Adrenal gland (tissue), 12 donors: ENCODE data around the gene VCAN. TPM values are rescaled to one million over a fixed set of nuclear protein-coding genes. Genes with fewer than 3 reads are reported as not detected.

Experiments
- DNase-seq, 7 donors: peaks; one replicate each; pipeline ENCODE4 v3.0.0-alpha.2; 2019 to 2020
- H3K27ac ChIP-seq, 5 donors: fragments of 200-600 bp; sonication (generic) in 4 of 5; 1 replicate in 3 of 5; 2 replicates in 2 of 5; pipeline versions ENCODE4 v1.5.1 to v1.8.0; 2016 to 2020; ENCODE audit warnings: mild to moderate bottlenecking in 1 of 5
- H3K27me3 ChIP-seq: fragments of 200-600 bp; 2 replicates; pipeline ENCODE4 v1.8.0; 2021
- H3K36me3 ChIP-seq, 2 donors: fragments of 200-600 bp; replicated peaks in 1 of 2; 1 replicate in 1 of 2; 2 replicates in 1 of 2; pipeline versions ENCODE4 v1.5.1 to v1.8.0; 2018 to 2022
- H3K4me1 ChIP-seq, 2 donors: fragments of 200-600 bp; replicated peaks in 1 of 2; 1 replicate in 1 of 2; 2 replicates in 1 of 2; pipeline versions ENCODE4 v1.5.1 to v1.8.0; 2018 to 2021
- H3K4me3 ChIP-seq, 4 donors: fragments of 200-600 bp; sonication (generic) in 3 of 4; one replicate each; pipeline ENCODE4 v1.5.1; 2016 to 2018
- H3K9me3 ChIP-seq, 3 donors: fragments of 200-600 bp; sonication (generic) in 1 of 3; replicated peaks in 1 of 3; 1 replicate in 2 of 3; 2 replicates in 1 of 3; pipeline versions ENCODE4 v1.5.1 to v1.8.0; 2016 to 2021
- POLR2A ChIP-seq, 2 donors: fragments of 450-650 bp; IDR thresholded peaks; one replicate each; pipeline ENCODE4 v1.6.1; 2017; ENCODE audit warnings: antibody characterized with exemption in 2 of 2, mild to moderate bottlenecking in 2 of 2, moderate library complexity in 1 of 2
- WGBS, 4 donors: extraction: QIAGEN DNeasy Blood & Tissue Kit in 2 of 4; methylation state at CpG; one replicate each; pipeline versions ENCODE4 v1.1.5 to v1.1.7; 2013 to 2017; 5-methylcytosine and 5-hydroxymethylcytosine counted together
- intact Hi-C, 2 donors: fragments of 100-400 bp; cut with DNase I; formaldehyde crosslinking; loops; one replicate each; pipeline versions ENCODE4 v1.14.1 to v1.15.0; 2022 to 2023
- polyA plus RNA-seq, 3 donors: library from polyadenylated mRNA; stranded (reverse); fragments of 200-250 nt in 2 of 3; fragments of 350-450 nt in 1 of 3; fragmentation: Illumina TruSeq in 1 of 3; extraction: RNeasy Lipid Tissue Mini Kit (QIAGEN cat#74804) in 1 of 3; gene quantifications; one replicate each; pipeline ENCODE4 v1.2.3, GENCODE V29; 2013 to 2014
- total RNA-seq, 9 donors: library from RNA; depleted of rRNA in 4 of 9; stranded (reverse); fragments of >200 nt in 4 of 9; fragments of 120-200 nt in 1 of 9; fragmentation: NEBNext Ultra II Directional in 1 of 9; extraction: Animal tissue kit (Norgen Biotek cat#: 25700) in 1 of 9; gene quantifications; one replicate each; pipeline versions ENCODE4 v1.1.0 to v1.2.4, GENCODE V29; 2013 to 2023
- TF ChIP-seq, protein P1 (sequence below), 6 experiments: fragments of 450-650 bp in 4 of 6; fragments of 200-600 bp in 2 of 6; sonication (generic) in 1 of 6; IDR thresholded peaks; 1 replicate in 5 of 6; 2 replicates in 1 of 6; pipeline versions ENCODE4 v1.5.1 to v1.8.0; 2016 to 2021; ENCODE audit warnings: antibody characterized with exemption in 6 of 6, mild to moderate bottlenecking in 2 of 6, moderate library complexity in 1 of 6
- donor health status: healthy with polysubstance abuse.
- donor health status: Bipolar disorder and iron deficiency.
- donor health status: DM: yes; HTN: yes; CAD: no.
- donor health status: DM: no; HTN: no; CAD: no.
- donor health status: DM: no; HTN: no; CAD: no.
- donor health status: DM: yes; HTN: yes; CAD: no.

VCAN gene
- total and polyA plus RNA-seq, 12 donors: 10.0 to 171 (median 133) TPM

DNA sequence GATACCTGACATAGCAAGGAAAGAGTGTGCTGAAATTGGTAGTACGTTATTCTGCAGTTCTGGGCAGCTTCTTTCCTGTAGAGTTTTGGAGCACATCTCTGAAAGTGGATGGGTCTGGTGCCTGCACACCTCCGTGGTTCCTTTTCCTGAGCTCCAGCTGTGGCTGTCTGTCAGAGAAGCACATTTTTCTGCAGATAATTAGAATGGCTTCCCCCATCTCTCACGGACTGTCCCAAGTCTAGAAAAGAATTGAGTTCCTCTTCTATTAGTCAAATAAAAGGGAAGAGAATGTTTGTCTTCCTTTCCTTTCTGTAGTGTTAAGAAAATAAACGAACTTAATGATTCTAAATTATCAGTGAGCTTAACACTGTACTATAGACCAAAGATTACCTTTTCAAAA lies 55.7 kb downstream of the VCAN start:
- WGBS, 4 donors: 65 to 75% (median 69%) methylated on average over 4 of the region's 4 CpGs
- H3K27ac ChIP-seq: no peak overlapping the region
- no peaks in the 10 kb centered on the region for H3K27me3 ChIP-seq
- intact Hi-C loops: no loop called here
- no peak for TF ChIP-seq POLR2A (IDR thresholded peaks at IDR 0.05)
- TF ChIP-seq, protein P1, sequence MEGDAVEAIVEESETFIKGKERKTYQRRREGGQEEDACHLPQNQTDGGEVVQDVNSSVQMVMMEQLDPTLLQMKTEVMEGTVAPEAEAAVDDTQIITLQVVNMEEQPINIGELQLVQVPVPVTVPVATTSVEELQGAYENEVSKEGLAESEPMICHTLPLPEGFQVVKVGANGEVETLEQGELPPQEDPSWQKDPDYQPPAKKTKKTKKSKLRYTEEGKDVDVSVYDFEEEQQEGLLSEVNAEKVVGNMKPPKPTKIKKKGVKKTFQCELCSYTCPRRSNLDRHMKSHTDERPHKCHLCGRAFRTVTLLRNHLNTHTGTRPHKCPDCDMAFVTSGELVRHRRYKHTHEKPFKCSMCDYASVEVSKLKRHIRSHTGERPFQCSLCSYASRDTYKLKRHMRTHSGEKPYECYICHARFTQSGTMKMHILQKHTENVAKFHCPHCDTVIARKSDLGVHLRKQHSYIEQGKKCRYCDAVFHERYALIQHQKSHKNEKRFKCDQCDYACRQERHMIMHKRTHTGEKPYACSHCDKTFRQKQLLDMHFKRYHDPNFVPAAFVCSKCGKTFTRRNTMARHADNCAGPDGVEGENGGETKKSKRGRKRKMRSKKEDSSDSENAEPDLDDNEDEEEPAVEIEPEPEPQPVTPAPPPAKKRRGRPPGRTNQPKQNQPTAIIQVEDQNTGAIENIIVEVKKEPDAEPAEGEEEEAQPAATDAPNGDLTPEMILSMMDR (IDR thresholded peaks at IDR 0.05): no peak
- no peaks in the 10 kb centered on the region for H3K9me3 ChIP-seq
- no peaks in the 10 kb centered on the region for H3K36me3 ChIP-seq
- DNase-seq: no peak
- no peak overlapping the region for H3K4me3 ChIP-seq
- no peaks in the 10 kb centered on the region for H3K4me1 ChIP-seq

DNA sequence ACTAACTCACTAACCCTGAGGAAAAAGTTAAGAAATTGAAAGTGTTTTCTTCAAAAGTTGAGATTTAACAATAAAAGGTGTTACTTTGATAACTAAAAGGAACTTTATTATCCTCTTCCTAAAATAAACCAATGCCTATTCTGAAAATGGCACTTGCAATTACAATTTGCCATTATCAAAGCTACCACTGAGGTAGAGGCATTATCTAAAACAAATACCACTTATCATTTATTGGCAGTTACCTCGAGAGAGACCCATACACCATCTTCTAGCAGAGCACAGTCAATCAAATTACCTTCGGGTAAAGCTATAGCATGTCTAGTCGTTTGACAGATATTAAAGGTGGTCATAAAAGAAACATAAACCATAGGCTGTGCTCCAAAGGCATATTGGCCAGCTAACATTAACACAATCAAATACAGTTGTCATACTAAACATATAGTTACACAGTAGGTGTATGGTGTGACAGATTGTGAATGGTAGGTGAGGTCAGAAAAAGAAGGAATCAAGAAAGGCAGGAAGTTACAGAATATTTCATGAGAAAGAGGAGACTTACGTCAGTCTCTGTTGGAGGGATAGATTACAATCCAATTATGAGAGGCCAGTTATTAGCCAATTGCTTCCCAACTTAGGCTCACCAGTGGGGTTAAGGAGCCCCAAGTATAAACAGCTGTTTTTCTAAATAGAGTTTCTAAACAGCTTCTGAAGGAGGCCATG lies 56.3 kb downstream of the VCAN start:
- TF ChIP-seq, protein P1 (IDR thresholded peaks at IDR 0.05): no peak
- TF ChIP-seq POLR2A (IDR thresholded peaks at IDR 0.05): no peak
- Histone ChIP-seq H3K9me3 (no peaks in the 10 kb centered on the region), H3K27ac (no peak overlapping the region), H3K4me1 (no peaks in the 10 kb centered on the region), H3K36me3 (no peaks in the 10 kb centered on the region), H3K4me3 (no peak overlapping the region), H3K27me3 (no peaks in the 10 kb centered on the region)
- DNase-seq: no peak
- intact Hi-C loops: no loop called here
- WGBS, 4 donors: 79 to 89% (median 80%) methylated on average over 4 of the region's 4 CpGs

DNA sequence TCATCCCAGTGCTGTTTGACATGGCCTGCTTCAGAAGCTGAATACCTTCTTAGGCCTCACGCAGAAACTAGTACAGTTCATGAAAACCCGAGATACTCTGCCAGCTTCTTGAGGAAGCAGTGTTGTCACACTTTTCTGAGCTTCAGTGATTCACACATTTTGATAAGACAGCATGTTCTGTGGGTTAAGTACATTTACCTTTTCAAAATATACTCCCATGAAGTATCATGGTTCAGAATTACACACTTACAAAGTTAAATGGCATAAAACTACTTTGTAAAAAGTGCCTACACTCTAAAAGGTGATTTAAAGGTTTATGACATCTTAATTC lies 56.9 kb downstream of the VCAN start:
- Histone ChIP-seq H3K27ac (no peak overlapping the region), H3K36me3 (no peaks in the 10 kb centered on the region), H3K4me3 (no peak overlapping the region), H3K9me3 (no peaks in the 10 kb centered on the region), H3K4me1 (no peaks in the 10 kb centered on the region), H3K27me3 (no peaks in the 10 kb centered on the region)
- WGBS, 4 donors: 60 to 91% (median 88%) methylated on average over 2 of the region's 2 CpGs
- TF ChIP-seq POLR2A (IDR thresholded peaks at IDR 0.05): no peak
- TF ChIP-seq, protein P1 (IDR thresholded peaks at IDR 0.05): no peak
- intact Hi-C loops: no loop called here
- DNase-seq: no peak

DNA sequence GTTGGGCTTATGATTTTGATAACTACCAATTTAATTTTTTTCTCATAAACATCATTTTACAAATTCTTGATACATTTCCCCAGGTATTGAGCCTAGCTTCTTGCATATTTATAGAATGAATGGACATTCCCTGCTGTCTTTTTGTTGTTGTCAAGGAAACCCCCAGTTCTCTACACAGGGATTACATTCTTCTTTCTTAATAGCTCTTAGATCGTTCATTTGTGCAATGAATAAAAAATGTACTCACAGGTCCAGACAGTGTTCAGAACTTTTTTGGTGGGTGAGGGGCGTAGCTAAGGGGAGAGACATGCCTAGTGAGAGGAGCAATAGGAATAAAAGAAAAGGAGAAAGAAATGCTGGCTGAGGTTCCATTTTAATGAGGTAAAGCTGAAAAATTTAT lies 58.6 kb downstream of the VCAN start:
- intact Hi-C loops: no loop called here
- Histone ChIP-seq H3K4me3 (no peak overlapping the region), H3K9me3 (no peaks in the 10 kb centered on the region), H3K27me3 (no peaks in the 10 kb centered on the region), H3K4me1 (no peaks in the 10 kb centered on the region), H3K36me3 (no peaks in the 10 kb centered on the region), H3K27ac (no peak overlapping the region)
- DNase-seq: no peak
- no peak for TF ChIP-seq POLR2A (IDR thresholded peaks at IDR 0.05)
- TF ChIP-seq, protein P1 (IDR thresholded peaks at IDR 0.05): no peak
- WGBS, 4 donors: 79 to 84% (median 82%) methylated on average over 2 of the region's 2 CpGs
